Measurements from ENCODE around the gene DCAF15. TPM values are rescaled to one million over a fixed set of nuclear protein-coding genes. Genes with fewer than 3 reads are reported as not detected.

Gene DCAF15
- polyA plus RNA-seq, 1 of the 3 experiments (the other 2 are of a cell fraction): 55.6 TPM

GRCh38 chr19:13999085-13999484 lies 46.8 kb downstream of the DCAF15 start (continued):
- no peak for TF ChIP-seq RXRA (IDR thresholded peaks at IDR 0.05; ENCODE audit: borderline replicate concordance, low read depth)
- TF ChIP-seq FOXJ3 (CRISPR knock-in tag; IDR thresholded peaks at IDR 0.05): no peak
- TF ChIP-seq REST (IDR thresholded peaks at IDR 0.05; ENCODE audit: low read depth, low read length): no peak
- no peak for TF ChIP-seq TCF12 (IDR thresholded peaks at IDR 0.05)
- no peak for TF ChIP-seq POLR2AphosphoS5 (IDR thresholded peaks at IDR 0.05; ENCODE audit: low read depth, low read length)
- TF ChIP-seq FOSL2 (IDR thresholded peaks at IDR 0.05; ENCODE audit: borderline replicate concordance, low read depth): no peak
- TF ChIP-seq PBX3 (IDR thresholded peaks at IDR 0.05): no peak

- POLR2A ChIA-PET: no interaction called here
- Histone ChIP-seq H3K27me3 (ENCODE audit: insufficient read depth) (no peaks in the 10 kb centered on the region), H3K4me2 (no peak overlapping the region), H3K9me3 (peaks cover 10% of the 10 kb centered on the region; the same call in 1 of the 2 replicates), H3K4me1 (ENCODE audit: control insufficient read depth in 1 of 2, insufficient read depth in 2 of 2, low read depth in 1 of 2, low read length in 1 of 2) (peaks cover 0 to 4% of the 10 kb centered on the region in 2 experiments; a peak in 1 of 4 replicates), H4K20me1 (ENCODE audit: insufficient read depth) (no peaks in the 10 kb centered on the region), H3F3A (replicated peaks; ENCODE audit: insufficient read depth) (peaks cover 14% of the 10 kb centered on the region), H3K4me3 (ENCODE audit: low read depth in 2 of 2, low read length in 1 of 2) (no peak overlapping the region), H3K9ac (no peak overlapping the region), H2AFZ (ENCODE audit: low read depth) (no peak overlapping the region), H3K36me3 (replicated peaks in 1 of 2; ENCODE audit: control insufficient read depth in 1 of 2, insufficient read depth in 2 of 2, low read length in 1 of 2) (peaks cover 0 to 16% of the 10 kb centered on the region in 2 experiments), H3K27ac (ENCODE audit: low read depth in 2 of 2, low read length in 1 of 2) (no peak overlapping the region), H3K9me2 (no peaks in the 10 kb centered on the region), H3K79me2 (ENCODE audit: insufficient read depth) (peaks cover 10% of the 10 kb centered on the region; the same call in 1 of the 2 replicates)
- CTCF ChIA-PET: interaction anchor here (0.9 to 1.0 kb wide), 2 partner anchors 31 to 72 kb away, joined by 3 read pairs; partner anchors contain the start of gene IL27RA
- 94% methylated on average over 13 of the region's 13 CpGs for WGBS (ENCODE audit: low lambda C conversion rate)
- DNase-seq: no peak
- TF ChIP-seq PBX3 (IDR thresholded peaks at IDR 0.05) (no peak), TAF1 (IDR thresholded peaks at IDR 0.05; ENCODE audit: borderline replicate concordance, low read depth, low read length) (no peak), CTCF (IDR thresholded peaks at IDR 0.05) (no peak), GABPA (IDR thresholded peaks at IDR 0.05; ENCODE audit: low read depth) (no peak), USF1 (IDR thresholded peaks at IDR 0.05; ENCODE audit: borderline replicate concordance, low read depth) (no peak), ZBTB33 (IDR thresholded peaks at IDR 0.05; ENCODE audit: borderline replicate concordance, low read depth) (no peak), NFIC (IDR thresholded peaks at IDR 0.05; ENCODE audit: borderline replicate concordance) (no peak), YY1 (IDR thresholded peaks at IDR 0.05; ENCODE audit: low read depth) (no peak), IRF3 (IDR thresholded peaks at IDR 0.05; ENCODE audit: low read depth, low read length) (no peak), FOXM1 (IDR thresholded peaks at IDR 0.05; ENCODE audit: low read depth) (no peak), RXRA (IDR thresholded peaks at IDR 0.05; ENCODE audit: borderline replicate concordance, low read depth) (no peak), TCF12 (IDR thresholded peaks at IDR 0.05) (no peak), CHD2 (IDR thresholded peaks at IDR 0.05; ENCODE audit: low read length, partially characterized antibody) (no peak)
Measured at GRCh38 chr19:14000691-14001375, 48.5 kb downstream of the DCAF15 start.

All from SK-N-SH (cell line).